Embryonic facial prominence (tissue), 1 donor: ENCODE data around the gene RSRC1.

Experiments used
- DNase-seq: peaks from one replicate; pipeline ENCODE4 v3.0.0-alpha.2; 2016; ENCODE audit errors: extremely low spot score

RSRC1 gene

DNA sequence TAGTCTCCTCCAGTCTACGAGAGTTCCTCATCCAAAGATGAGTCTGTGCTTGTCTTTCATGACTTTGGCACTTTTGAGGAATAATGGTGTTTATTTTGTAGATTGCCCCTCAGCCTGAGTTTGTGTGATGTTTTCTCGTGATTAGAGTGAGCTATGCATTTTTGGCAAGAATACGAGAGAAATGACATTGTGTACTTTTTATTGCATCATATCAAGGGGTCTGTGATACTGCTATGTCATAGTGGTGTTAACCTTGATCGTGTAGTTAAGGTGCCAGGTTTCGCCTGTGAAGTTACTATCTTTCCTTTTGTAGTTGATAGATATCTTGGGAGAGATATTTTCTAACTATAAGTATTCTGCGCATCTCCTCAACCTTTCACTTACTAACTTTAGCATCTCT lies 18.9 kb downstream of the RSRC1 start:
- no peak for DNase-seq

GRCh38 chr3:158134363-158134762 lies 24.5 kb downstream of the RSRC1 start:
- DNase-seq = no peak

DNA sequence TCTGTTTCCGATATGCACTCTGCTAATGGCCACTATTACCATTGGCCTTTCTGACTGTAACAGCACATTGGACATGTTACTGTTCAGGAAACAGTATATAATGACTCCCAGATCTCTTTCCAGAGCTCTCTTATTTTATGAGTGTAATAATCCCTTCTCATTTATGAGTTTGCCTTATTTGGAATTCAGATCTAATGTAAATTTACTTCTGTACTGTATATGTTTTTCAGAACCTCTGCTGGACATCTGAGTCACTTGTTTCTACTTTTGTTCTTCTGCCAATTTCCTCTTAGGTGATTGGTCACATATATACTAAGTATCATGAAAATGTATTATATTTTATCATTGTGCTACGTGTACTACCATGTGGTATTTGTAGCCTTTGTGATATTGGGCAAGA lies 30.5 kb downstream of the RSRC1 start:
- DNase-seq = no peak

GRCh38 chr3:158148218-158148617 lies 38.3 kb downstream of the RSRC1 start:
- no peak for DNase-seq

DNA sequence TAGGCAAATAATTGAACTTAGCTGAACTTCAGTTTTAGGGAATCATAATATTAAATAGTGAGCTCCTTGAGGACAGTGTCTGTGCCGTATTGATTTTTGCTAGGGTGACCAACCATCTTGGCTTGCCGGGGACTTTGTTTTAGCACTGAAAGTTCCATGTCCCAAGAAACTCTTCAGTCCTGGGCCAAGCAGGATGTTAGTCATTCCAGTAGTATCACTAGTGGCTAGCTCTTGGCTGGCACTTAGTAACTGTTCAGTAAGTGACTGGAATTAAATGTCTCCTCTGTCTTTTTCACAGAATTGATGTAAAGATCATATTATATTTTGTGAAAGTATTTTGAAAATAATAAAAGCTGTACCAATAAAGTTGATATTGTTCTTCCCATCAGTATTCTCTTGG lies 42.3 kb downstream of the RSRC1 start:
- DNase-seq = no peak

DNA sequence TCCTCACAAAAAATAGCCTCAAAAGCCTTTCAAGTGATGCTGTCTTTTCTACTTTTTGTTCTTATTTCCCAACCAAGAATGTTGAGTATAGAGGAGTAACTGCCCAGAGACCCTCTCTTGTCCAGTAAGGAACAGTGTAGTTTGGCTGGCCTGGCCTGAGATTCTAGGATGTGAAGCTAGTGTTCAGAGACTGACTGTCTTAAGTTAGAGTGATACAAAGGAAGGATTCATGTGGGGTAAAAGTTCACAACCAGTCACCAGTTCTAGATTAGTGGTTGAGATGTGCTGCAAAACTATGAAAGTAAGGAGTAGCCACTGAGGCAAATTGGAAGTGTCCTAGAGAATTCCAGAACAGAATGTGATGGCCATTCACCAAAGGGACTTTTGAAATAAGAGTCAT lies 49.1 kb downstream of the RSRC1 start:
- DNase-seq = no peak

DNA sequence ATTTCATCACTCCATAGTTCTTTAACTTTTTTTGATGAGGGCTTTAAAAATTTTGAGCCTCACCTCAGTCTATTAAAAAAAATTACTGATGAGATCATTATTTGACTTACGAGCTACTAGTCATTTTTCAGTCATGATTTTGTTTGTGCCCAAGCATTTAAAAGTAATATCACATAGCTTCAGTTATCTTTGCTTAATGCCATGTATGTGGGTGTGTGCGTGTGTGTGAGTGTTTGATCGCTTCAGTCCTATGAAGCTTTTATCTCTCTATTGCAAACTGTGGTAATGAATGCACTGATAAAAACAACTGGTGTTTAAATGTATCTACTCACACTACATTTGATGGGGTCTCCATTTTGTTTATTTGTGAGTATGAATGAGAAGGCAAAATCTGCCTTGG lies 49.8 kb downstream of the RSRC1 start:
- DNase-seq = no peak

DNA sequence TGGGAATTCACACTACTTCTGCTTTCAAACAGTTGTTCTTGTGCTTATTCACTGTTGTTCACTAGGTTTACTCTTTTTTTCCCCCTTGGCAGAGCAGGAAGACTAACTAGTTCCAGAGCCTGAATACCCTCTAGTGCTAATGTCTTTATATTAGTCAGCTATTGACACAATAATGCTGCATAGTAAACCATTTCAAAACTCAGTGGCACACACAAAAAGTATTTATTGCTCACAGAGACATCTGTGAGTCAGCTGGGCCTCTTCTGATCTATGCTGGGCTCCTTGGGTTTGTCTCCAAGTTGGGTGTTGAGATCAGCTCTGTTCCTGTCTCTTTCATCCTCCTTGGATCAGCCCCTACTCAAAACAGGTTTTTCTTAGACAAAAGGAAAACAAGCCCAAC lies 51.1 kb downstream of the RSRC1 start:
- no peak for DNase-seq

DNA sequence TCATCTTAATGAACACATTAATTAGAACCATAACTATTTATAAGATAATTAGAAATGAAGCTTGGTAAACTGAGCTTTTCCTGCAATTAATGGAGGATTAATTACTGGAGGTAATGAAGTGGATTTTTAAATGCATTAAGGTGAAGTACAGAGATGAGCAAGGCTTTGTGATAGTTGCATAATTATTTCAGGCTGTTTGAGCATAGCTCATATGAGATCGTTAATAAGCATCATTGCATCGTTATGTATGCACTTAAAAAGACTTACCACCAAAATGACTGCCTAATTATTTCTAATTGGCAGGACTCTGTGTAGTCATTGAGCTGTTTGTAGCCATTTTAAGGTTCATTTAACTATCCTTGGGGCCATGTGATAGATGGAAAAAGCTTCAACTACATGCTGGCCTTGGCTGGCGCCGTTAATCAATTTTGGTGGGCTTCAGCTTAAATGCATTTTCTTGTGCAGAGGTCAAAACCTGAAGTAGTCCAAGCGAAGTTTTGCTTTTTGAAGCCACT lies 55.3 kb downstream of the RSRC1 start:
- DNase-seq = no peak

- DNase-seq = no peak
Measured at GRCh38 chr3:158165730-158166129, 55.8 kb downstream of the RSRC1 start.

- DNase-seq = no peak
Measured at GRCh38 chr3:158166223-158166622, 56.3 kb downstream of the RSRC1 start.

GRCh38 chr3:158167737-158168557 lies 58.1 kb downstream of the RSRC1 start:
- DNase-seq = no peak

DNA sequence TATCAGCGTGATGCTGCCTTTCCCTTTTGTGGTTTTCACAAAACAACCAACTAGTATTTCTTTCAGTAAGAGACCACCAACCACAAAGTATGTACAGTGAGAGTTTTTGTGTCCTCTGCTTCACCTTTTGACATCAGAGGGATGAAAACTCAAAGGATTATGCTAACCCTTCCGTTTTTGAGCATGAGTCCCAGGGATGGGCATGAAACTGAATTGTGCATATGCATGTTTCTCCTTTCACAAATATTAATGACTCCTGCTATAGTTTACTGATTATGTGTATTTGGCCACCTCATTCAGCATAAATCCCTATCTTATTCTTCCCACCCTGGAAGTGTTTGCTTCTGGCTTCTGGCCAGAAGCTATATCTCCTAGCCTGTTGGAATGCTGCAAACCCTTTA lies 59.2 kb downstream of the RSRC1 start:
- no peak for DNase-seq

DNA sequence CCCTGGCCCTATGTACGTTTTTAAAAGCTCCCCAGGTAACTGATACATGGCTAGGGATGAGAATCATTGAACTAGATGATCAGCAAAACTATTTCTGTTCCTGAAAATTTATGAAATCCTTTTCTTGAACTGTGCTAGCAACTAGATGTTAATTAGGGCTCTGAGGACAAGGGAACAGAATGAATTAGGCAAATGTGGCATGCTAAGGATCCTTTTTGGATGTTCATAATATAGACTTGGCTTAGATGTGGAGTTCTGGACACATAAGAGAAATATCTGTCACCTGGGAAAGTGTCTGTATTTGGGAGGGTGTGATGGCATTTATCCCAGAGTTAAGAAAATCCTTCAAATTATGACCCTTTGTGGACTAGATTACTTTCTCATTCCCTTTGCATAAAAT lies 71.2 kb downstream of the RSRC1 start:
- no peak for DNase-seq

DNA sequence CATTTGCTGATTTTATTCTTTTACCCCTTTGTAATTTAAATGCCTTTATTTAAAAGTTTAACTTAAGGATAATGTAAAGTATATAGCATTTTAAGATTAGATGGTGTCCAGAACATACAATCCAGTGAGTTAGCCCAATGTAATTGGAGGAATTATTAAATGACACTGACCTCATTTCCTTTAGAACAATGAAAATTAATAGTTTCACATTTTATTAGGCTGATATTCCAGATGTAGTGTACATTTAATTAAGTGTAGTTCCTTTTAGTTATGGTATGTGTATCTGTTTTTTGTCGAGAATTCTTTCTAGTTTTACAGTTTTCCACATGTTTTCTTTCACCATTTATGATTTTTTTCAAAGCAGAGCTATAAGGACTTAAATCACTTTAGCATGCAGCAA lies 75.8 kb downstream of the RSRC1 start:
- no peak for DNase-seq

DNA sequence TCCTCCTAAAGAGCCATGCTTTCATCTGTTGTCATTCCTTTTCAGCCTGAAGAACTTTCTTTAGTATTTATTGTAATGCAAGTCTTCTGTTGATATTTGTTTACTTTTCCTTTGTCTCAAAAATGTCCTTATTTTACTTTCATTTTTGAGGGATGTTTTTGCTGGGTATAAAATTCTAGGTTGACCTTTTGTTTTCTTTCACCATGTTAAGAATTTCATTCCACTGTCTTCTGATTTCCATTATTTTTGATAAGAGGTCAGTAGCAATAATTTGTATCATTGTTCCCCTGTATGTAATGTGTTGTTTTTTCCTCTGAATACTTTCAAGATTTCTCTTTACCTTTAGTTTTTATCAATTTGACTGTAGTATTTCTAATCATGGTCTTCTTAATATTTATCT lies 91.1 kb downstream of the RSRC1 start:
- no peak for DNase-seq

DNA sequence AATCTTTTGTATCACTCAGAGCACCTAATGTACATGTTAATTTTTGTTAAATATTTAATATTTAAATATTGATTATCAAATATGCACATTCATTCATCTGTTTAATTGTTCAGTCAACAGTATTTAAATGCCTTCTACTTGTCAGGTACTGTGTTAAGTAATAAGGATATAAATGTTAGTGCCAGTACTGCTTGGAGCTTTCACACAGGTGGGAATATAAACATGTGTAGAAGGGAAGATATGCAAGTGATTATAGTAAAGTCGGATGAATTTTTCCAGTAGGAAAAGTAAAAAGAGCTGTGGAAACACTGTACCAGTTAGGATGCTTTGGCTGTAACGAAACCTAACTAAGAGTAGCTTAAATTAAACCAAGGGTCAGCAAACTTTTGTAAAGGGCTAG lies 95.4 kb downstream of the RSRC1 start:
- DNase-seq = no peak

DNA sequence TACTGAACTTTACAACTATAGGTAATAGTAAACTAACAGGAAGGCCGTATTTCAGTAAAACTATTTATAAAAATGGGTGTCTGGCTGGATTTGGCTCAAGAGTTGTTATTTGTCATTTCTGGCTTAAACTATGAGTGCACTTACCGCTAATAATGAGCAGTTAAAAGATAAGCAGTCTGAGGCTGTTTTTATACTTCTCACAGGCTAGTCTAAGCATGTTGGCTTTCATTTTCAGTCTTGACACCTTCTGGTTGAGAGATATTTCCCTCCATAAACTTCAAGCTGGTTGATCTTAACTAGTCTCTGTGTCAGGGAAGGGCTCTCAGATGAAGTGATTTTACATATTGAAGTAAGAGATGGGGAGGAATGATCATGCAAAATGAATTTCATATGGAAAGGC lies 96.1 kb downstream of the RSRC1 start:
- no peak for DNase-seq

DNA sequence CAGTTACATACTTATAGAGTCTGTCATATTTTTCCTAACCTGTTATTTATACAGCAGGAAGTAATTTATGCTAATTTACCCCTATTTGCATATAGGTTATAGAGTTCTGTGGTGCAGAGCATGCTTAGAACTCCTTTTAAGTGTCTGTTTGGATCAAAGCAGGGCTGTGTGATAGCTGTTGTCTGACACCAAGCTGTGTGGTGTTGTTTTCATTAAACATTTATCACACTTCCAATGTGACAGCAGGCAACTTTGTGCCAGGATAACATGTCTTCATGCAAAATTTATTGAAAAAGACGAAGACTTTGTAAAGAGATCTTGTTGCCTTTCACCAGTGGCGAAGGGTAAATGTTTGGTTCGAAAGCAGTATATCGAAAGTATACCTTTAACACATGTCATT lies 100.2 kb downstream of the RSRC1 start:
- no peak for DNase-seq

DNA sequence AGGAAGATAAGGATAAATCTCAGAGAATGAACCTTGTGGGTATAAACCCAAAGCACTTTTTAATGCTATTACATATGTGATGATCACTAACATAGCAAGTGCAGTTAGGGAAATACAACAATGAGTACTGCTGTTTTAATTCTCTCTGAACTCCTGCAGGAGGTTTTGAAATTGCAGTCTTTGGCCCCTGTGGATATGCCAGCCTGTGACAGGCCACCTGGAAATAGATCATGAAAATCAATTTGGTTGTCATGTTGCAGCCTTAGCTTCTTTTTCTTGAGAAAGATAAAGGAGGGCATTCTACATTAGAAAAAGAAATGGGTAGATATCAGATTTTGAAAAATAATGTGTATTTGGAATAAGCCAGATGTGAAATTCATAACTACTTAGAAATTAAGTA lies 103.6 kb downstream of the RSRC1 start:
- DNase-seq = no peak

DNA sequence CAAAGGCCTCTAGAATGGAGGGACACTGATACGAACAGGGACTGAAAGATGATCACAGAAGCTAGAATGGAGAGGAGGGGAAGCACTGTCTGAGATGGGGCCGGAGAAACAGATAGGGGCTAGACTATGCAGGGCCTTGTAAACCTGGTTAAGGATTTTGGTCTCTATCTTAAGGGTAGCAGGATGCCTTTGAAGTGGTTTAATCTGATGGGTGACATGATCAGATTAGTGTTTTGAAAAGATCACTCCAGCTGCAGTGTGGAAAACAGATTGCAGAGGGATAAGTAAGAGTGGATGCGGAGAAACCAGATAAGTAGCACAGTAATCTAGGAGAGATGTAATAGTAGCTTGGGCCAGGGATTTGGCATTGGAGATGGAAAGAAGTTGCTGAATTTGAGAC lies 108.1 kb downstream of the RSRC1 start:
- DNase-seq = no peak

DNA sequence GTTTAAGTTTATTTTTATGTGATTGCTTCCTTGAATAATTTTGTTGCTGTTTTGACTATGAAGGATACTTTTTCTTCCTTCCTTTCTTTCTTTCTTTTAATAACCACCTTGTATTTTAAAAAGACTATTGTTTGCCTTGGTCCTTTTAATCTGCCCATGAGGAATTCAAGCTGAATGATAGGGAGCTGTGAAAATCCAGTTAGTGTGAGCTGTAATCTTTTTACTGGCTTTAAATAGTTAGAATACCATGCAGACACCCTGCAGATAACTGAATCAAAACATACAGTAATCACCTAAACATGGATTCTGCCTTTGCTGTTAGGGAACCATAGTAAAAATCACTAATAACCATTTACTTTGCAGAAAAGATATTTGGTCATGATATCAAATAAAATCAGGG lies 110.7 kb downstream of the RSRC1 start:
- DNase-seq = no peak

DNA sequence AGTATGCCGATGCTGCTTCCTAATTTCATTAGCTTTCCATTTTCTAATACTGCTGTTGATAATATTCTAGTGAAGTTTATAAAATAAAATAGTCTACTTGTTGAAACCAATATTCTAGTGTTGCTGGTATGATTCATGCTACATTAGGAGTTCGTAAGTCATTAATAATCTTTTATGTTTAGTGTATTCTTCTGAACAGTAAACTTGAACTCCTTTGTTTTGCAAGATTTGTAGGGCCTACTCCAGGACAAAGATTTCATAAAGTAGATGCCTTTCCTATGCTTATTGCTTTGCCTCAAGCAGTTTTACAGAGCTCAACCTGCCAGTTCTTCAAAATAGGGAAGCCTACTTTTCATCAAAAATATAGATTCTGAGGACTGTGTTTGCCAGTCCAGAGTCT lies 111.5 kb downstream of the RSRC1 start:
- DNase-seq = no peak

DNA sequence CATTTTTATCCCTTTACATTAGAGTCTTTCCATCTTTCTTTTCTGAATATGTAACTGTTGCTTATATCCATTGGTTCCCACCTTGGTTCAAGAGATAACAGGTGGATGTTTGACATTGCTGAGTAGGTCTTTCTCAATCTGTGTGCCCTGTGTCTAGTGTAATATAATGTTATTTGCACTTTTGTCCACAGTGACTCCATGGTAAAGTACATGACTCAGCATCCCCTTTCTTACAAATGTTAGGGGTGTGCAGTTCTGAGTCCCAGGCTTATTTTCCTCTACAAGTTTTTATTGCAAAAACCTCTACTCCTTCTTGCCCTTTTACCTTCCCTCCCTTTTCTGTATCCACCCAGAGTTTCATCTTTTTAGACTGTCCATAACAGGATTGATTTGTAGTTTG lies 116.5 kb downstream of the RSRC1 start:
- no peak for DNase-seq
